NCI-H345 treated with DMSO at 0.1 percent for 48 hours (cell line): ENCODE data around the gene PCLO.
A peak's percentile ranks its signal among the peaks of the same experiment; 100 is the strongest.

ENCODE experiments used
- DNase-seq: peaks from one replicate; lab custom pipeline; 2025; ENCODE audit not compliant: unreplicated experiment; lab: John Stamatoyannopoulos, UW

Gene PCLO, protein sequence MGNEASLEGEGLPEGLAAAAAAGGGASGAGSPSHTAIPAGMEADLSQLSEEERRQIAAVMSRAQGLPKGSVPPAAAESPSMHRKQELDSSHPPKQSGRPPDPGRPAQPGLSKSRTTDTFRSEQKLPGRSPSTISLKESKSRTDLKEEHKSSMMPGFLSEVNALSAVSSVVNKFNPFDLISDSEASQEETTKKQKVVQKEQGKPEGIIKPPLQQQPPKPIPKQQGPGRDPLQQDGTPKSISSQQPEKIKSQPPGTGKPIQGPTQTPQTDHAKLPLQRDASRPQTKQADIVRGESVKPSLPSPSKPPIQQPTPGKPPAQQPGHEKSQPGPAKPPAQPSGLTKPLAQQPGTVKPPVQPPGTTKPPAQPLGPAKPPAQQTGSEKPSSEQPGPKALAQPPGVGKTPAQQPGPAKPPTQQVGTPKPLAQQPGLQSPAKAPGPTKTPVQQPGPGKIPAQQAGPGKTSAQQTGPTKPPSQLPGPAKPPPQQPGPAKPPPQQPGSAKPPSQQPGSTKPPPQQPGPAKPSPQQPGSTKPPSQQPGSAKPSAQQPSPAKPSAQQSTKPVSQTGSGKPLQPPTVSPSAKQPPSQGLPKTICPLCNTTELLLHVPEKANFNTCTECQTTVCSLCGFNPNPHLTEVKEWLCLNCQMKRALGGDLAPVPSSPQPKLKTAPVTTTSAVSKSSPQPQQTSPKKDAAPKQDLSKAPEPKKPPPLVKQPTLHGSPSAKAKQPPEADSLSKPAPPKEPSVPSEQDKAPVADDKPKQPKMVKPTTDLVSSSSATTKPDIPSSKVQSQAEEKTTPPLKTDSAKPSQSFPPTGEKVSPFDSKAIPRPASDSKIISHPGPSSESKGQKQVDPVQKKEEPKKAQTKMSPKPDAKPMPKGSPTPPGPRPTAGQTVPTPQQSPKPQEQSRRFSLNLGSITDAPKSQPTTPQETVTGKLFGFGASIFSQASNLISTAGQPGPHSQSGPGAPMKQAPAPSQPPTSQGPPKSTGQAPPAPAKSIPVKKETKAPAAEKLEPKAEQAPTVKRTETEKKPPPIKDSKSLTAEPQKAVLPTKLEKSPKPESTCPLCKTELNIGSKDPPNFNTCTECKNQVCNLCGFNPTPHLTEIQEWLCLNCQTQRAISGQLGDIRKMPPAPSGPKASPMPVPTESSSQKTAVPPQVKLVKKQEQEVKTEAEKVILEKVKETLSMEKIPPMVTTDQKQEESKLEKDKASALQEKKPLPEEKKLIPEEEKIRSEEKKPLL (N-terminal part only)

DNA sequence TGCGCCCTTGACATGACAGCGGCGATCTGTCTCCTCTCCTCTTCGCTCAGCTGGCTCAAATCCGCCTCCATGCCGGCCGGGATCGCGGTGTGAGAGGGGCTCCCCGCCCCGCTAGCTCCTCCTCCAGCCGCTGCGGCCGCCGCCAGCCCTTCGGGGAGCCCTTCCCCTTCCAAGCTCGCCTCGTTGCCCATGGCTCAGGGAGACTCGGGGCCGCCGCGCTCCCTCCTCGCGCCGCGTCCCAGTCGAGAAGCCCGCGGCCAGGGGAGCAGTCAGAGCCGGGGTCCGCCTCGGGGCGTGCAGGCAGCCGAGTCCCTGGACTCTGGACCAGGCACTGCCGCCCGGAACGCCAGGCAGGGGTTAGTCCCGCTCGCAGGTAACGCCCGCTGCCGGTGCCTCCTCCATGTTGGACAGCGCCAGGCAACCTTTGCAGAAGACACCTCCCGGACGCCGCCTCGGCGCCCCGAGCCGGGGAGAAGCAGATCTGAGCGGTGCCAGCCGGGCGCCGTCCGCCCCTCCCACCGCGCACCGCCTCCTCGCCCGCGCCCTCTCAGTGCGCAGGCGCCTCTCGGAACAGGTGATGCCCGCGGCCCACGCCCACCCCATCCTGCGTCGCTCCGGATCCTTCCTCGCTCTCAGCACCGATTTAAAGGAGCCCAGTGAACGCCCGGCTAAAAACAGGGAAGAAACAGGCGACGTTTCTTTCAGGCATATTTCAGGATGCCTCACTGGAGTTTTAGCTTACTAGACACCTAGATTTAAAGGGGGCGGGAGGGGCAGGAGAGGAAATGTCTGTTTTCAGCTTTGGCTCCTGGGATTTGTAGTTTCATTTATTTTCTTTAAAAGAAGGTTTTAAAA lies at the start of gene PCLO:
Gene PCLO, minus strand, starts transcription at position 483 of the 855 bp plus-strand sequence. Its CDS starts 292 bp downstream, at position 191.
- DNase-seq, result peak; percentile 87

DNA sequence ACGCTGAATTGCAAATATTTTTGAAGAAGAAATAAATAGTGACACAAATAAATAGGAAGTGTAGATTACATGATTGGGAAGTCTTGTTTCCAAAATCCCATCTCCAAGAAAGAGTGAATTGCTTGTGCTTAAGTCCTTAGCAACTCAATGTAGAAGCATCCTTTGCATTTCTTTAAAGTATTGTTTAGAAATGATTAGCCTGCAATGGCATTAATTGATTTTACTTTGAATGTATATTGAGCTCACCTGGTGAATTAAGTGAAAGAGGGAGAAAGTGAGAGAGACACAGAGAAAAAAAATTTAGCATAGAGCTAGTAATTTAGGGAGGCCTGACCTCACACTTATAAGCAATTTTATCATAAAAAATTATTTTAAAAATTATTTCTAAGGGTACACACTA lies 49.0 kb upstream of the PCLO start:
- no peak for DNase-seq

DNA sequence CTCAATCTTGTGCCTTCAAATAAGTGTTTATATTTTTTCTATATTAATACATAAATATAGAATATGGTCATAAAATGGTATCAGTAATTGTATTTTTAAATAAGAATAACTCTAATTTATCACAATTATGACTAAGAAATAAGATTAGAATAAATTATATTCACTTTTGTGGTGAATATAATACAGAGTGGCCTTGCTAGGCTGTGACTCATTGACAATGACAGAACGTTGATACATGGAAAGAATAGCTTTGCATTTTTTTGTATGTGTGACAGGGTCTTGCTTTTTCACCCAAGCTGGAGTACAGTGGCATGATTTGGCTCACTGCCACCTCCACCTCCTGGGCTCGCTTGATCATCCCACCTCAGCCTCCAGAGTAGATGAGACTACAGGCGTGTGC lies 47.8 kb upstream of the PCLO start:
- DNase-seq, result no peak

DNA sequence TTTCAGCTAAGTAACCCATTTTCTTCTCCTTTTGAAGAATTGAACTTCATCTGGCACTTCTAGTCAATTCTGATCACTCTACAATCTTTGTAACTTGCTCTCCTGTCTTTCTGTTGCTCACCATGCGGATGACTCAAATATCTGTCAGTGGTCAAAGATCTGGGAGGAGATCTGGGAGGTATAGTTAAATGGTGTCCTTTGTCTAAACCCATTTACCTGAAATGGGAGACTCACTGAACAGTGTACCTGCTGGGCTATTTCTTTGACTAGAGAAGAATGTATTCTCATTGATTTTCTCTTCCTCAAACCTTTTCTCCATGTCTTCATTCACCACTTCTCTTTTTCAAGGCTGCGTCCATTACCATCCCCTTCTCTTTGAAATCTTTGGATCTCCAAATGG lies 42.0 kb upstream of the PCLO start:
- DNase-seq, result no peak

DNA sequence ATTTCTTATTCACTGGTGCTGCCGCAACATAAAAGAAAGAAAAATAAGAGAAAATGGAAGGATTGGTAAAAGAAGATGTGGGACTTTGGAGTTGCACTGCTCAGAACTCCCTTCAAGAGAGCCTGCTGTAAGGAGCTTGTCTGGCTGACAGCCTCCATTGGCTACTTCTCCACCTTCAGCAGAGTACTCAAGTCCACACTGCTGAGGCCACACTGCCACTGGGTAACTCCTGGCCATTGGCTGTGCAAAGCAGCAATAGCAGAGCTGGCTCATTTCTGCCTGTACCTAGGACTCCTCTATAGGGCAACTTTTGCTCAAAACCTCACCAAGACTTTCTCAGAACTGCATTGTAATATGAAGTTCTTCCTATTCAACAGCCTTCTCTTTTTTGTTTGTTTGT lies 38.7 kb upstream of the PCLO start:
- no peak for DNase-seq

DNA sequence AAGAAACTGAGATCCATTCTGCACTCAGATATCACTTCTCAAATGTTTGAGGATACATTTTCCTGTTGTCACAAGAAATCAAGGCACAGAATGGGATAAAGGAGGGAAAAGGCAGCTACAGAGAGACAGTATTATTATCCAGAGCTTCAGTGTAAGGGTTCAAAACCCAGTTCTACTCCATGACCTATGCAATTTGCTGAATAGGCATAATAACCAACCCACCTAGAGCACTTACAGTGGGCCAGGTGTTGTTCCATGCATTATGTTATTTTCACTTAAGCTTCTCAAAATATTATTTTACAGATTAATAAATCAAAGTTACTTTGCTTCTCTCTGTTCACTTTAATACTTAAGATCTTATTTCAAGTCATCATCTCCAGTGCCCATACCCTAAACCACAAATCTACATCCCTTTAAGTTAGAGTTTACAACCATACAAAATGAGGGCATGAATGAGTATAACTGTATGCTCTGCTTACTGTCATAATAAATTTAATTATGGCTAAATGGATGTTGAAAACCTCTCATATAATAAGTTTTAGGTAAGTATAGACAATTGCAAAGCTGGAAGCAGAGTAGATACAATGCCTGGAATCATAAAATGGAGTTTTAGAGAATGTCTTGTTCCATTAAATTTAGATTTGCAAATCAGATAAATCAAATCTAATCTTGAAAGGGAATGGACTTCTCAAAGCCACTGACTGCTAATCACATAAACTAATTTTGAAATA lies 28.1 kb upstream of the PCLO start:
- no peak for DNase-seq

DNA sequence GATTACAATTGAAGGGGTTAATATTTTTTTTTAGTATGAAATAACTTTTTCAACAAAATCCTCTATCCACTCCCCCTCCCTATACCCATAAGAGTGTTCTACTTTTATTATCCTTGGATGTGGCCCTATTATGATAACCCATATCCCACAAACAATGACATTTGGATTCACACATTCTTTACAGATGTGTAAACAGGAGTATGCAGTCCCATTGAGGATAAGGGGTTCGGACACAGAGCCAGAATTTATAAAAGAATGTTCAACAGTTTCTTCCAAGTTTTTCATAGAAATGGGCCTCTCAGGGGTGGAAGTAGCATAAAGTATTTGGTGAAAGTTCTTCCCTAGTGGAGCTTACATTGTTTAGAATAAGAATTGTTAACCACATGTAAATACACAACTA lies 16.1 kb upstream of the PCLO start:
- no peak for DNase-seq

DNA sequence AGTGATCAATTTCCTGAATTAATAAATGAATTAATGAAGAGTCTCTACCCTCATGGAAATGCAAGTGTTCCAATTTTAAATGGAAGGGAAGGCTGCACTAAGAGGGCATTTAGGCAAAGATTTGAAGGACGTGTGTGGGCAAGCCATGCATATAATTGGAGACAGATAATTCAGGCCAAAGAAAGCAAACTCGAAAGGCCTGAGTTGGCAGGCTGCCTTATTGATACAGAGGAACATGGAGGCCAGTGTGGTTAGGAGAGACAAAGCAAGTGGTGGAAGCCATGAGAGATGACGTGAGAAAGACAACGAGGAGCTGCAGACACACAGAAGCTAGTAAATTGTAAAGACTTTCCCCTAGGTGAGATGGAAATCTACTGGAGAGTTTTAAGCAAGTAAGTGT lies 15.4 kb upstream of the PCLO start:
- no peak for DNase-seq

DNA sequence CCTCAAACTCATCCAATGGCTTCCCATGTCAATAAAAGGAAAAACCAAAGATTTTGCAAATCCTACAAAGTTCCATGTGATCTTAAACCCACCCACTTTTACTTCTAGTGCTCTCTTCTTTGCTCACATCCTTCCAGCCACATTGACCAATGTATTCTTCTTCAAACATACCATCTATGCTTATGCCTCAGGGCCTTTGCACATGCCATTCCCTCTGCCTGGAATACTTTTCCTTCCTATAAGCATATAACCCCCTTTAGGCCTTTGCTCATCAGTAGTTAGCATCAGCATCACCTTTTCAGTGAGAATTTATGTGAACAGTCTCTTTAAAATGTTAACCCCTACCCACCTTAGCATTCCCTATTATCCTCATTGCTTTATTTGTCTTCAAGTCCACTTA lies 11.0 kb upstream of the PCLO start:
- no peak for DNase-seq

DNA sequence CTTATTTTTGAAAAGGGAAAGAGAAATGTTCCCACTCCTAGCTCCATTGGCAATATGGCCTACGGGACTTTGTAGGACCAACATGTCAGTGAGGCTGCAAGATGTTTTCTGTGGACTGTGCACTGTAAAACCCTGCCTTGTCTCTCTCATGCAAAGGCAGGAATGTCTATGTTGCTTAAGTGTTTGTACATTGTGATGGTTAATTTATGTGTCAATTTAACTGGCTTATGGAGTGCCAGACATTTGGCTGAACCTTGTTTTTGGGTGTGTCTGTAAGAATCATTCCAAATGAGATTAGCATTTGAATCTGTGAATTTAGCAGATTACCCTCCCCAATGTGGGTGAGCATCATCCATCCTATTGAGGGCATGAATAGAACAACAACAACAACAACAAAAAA lies 4.1 kb upstream of the PCLO start:
- DNase-seq, result no peak

DNA sequence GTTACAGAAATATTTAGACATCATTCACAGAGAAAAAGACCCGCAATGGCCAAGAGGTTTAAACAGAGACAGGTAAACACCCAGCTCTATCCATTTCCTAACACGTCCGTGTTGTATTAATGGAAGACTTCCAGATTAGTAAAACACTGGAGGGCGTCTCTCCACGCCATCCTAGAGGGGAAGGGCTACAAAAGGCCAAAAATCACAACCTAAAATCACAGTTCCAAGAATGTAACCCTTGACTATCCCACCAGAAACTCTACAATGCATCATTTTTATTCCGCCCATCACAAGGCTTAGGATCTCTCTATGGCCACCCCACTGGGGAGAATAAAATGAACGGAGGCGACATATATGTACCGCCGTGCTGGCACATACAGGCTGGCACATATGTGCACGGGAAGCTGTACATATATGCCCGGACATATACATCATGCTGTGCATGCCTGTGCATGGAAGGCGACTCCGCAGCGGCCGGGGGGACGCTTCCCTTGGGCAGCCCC lies 734 bp downstream of the PCLO start:
- DNase-seq, result peak; percentile 39

DNA sequence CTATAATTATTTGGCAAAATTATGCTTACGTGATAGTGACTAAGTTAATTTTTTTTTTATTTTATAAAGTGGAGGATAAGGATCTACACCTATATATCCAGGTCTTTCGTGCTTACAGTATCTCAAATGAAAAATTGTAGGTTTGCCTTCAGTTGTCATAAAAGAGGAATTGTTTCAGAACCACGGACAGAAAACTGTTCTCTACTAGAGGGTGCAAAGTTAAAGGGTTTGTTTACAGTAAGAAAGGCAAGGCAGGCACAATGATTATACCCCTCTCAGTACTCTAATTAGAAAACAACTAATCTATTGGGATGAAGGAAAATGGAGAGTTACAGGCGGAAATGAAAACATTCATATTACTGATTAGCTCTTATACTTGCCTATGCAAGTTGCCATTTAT lies 1.5 kb downstream of the PCLO start:
- DNase-seq, result no peak

DNA sequence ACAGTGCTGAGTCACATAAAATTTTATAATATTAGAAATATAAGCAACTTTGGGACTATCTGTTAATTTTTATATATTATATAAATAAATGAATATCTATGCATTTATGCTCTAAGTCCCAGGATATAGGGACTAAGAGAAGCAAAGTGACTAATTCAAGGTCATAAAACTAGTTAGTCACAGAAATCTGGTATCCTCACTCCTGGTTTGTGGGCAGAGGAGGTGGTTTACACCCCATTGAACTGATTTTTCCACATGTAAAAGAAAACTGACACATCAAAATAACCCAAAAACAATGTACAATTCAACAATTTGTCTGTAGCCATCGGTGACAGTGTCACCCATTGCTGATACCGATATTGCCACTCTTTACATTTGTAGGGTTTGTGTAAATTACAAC lies 3.0 kb downstream of the PCLO start:
- no peak for DNase-seq

DNA sequence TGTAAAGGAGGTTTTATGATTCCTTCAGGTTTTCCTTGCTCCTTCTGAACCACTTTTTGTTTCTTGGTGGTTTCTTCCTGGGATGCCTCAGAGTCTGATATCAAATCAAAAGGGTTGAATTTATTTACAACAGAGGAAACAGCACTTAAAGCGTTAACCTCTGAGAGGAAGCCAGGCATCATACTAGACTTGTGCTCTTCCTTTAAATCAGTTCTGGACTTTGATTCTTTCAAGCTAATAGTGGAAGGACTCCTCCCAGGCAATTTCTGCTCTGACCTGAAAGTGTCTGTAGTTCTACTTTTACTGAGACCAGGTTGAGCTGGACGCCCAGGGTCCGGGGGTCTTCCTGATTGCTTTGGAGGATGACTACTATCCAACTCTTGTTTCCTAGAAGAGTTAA lies 6.7 kb downstream of the PCLO start:
- DNase-seq, result no peak

DNA sequence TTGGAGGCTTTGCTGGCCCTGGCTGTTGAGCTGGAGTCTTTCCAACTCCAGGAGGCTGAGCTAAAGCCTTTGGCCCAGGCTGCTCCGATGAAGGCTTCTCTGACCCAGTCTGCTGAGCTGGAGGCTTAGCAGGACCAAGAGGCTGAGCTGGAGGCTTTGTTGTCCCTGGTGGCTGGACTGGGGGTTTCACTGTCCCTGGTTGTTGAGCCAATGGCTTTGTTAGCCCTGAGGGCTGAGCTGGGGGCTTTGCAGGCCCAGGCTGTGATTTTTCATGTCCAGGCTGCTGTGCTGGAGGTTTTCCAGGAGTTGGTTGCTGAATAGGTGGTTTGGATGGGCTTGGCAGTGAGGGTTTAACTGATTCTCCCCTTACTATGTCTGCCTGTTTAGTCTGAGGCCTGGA lies 7.3 kb downstream of the PCLO start:
- DNase-seq, result no peak

DNA sequence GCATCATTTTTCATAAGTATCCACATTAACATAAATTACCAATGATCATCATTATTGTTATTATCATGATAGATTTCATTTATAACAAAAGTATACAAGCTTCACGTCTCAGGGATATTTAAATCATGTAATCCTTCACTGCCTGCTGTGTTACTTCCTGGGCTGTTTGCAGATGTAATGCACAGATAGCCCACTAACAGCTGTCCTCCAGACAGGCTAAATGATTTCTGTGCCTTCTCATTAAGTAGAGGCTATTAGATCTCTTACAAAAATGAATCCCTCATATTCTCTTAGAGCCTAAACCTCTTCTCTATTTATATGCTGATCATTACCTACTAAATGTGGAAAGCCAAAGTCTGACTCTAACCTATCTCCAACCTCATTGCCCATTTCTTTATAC lies 9.3 kb downstream of the PCLO start:
- no peak for DNase-seq

DNA sequence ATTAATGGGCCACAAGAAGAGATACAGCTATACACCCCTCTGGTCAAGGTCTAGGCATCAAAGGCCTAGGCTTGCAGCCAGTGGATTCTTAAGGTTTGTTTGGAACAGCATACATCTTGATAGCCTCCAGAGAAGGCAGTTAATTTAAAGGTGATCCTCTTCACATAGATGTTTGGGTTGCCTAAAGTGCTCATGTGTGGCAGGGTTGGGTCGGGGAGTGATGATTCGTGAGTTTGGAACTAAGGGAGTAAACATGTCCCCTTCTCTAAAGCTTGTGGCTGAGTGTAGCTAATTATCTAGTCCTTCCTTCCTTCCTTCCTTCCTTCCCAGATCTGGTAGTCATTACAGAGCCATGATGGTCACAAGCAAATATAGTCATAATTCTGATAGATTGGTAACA lies 12.4 kb downstream of the PCLO start:
- no peak for DNase-seq

DNA sequence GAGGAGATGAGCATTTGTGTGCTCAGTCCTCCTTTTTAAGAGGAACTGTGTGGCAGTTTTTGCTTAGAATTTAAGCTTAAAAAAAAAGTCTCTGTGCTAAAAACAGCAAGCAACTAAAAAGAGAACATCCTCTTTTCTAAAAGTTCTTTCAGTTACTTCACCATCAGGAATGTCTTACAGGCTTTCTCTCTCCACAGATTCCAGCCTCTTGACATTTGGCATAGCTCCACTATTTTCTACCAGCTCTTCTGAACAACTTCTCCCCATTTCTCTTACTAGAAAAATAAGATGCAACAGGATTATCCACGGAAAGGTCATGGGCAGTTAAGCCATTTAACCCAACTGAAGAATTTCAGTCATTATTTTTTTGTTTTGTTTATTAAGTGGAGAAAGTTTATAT lies 13.2 kb downstream of the PCLO start:
- DNase-seq, result no peak

DNA sequence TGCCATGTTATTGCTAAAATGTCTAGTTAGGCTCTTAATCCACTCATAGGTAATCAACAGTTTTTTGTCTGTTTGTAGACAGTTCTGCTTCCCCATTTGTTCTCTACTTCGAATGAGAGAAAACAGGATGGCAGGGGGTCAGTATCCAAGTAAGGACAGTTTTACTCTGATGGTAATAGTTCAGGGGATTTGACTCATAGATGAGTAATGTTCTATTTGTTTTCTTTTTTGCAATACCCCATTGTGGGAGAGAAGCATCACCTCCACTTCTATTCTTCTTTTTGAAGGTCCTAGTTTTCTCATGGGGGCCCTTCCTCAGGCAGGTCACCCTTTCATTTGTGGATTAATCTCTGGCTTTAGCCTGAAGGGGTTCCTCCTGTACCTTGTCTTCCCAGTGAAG lies 13.9 kb downstream of the PCLO start:
- no peak for DNase-seq

DNA sequence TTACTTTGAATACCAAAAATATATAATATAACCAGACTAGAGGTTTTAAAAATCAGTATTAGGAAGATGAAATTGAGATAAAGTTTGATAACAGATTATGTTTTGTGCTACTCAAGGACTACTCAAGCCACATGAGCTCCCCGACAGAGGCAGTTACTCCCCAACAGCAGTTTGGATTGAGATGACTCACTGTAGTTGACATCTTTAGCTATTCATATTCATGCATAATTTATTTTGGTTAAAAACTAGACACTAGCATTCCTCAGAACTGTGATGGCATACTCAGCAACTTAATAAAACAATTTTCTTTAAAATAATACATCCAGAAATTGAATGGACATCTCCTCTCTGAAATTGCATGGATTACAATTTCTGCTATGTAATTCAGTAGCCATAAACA lies 19.6 kb downstream of the PCLO start:
- no peak for DNase-seq
